Activated naive CD4-positive, alpha-beta T cell treated with anti-CD3 and anti-CD28 coated beads, Interleukin-2, amount 10 ng/mL, durations not matched to agents 7 days and 5 days (primary cell): Measurements from ENCODE around the gene MCTP2.

ENCODE experiments used
- CTCF ChIA-PET: fragments of 350-600 bp; sonication (Branson Sonifier 250); formaldehyde crosslinking; loops from one replicate; lab custom pipeline; 2021; ENCODE audit warnings: antibody characterized with exemption; lab: Charles Lee
- DNase-seq: peaks from one replicate; pipeline ENCODE4 v3.0.0-alpha.2; 2020
- H3K27ac Mint-ChIP-seq: one replicate; pipeline ENCODE4 v1.8.0; 2021; ENCODE audit warnings: mild to moderate bottlenecking, moderate library complexity, mixed read lengths
- H3K27me3 Mint-ChIP-seq: one replicate; pipeline ENCODE4 v1.8.0; 2021; ENCODE audit warnings: mild to moderate bottlenecking, mixed read lengths
- H3K36me3 Mint-ChIP-seq: one replicate; pipeline ENCODE4 v1.8.0; 2021; ENCODE audit warnings: mixed read lengths
- H3K4me1 Mint-ChIP-seq: one replicate; pipeline ENCODE4 v1.8.0; 2021; ENCODE audit warnings: mixed read lengths
- H3K4me3 Mint-ChIP-seq: one replicate; pipeline ENCODE4 v1.8.0; 2021; ENCODE audit warnings: mild to moderate bottlenecking, moderate library complexity, mixed read lengths
- H3K9me3 Mint-ChIP-seq: one replicate; pipeline ENCODE4 v1.8.0; 2021; ENCODE audit warnings: mixed read lengths

Gene MCTP2

GRCh38 chr15:94439158-94439557 is 207.8 kb downstream of the MCTP2 start:
- no peak overlapping the region for H3K27ac Mint-ChIP-seq
- peaks cover 2% of the 10 kb centered on the region for H3K36me3 Mint-ChIP-seq
- DNase-seq = no peak
- H3K4me1 Mint-ChIP-seq = no peaks in the 10 kb centered on the region
- H3K4me3 Mint-ChIP-seq = no peak overlapping the region
- no peaks in the 10 kb centered on the region for H3K27me3 Mint-ChIP-seq
- CTCF ChIA-PET = no interaction called here
- no peaks in the 10 kb centered on the region for H3K9me3 Mint-ChIP-seq

GRCh38 chr15:94441760-94442159 is 210.4 kb downstream of the MCTP2 start:
- H3K27ac Mint-ChIP-seq = no peak overlapping the region
- no peaks in the 10 kb centered on the region for H3K4me1 Mint-ChIP-seq
- H3K27me3 Mint-ChIP-seq = no peaks in the 10 kb centered on the region
- DNase-seq = no peak
- no peak overlapping the region for H3K4me3 Mint-ChIP-seq
- CTCF ChIA-PET = no interaction called here
- no peaks in the 10 kb centered on the region for H3K9me3 Mint-ChIP-seq
- peaks cover 2% of the 10 kb centered on the region for H3K36me3 Mint-ChIP-seq

- H3K27ac Mint-ChIP-seq = no peak overlapping the region
- H3K4me1 Mint-ChIP-seq = no peaks in the 10 kb centered on the region
- no peaks in the 10 kb centered on the region for H3K27me3 Mint-ChIP-seq
- CTCF ChIA-PET = no interaction called here
- H3K9me3 Mint-ChIP-seq = no peaks in the 10 kb centered on the region
- no peak overlapping the region for H3K4me3 Mint-ChIP-seq
- H3K36me3 Mint-ChIP-seq = peaks cover 2% of the 10 kb centered on the region
- DNase-seq = no peak
Observed at GRCh38 chr15:94442480-94442879, 211.1 kb downstream of the MCTP2 start.

- Mint-ChIP-seq H3K4me3 (no peak overlapping the region), H3K9me3 (no peaks in the 10 kb centered on the region), H3K4me1 (no peaks in the 10 kb centered on the region), H3K27ac (no peak overlapping the region), H3K36me3 (peaks cover 2% of the 10 kb centered on the region), H3K27me3 (no peaks in the 10 kb centered on the region)
- no peak for DNase-seq
- CTCF ChIA-PET = no interaction called here
Observed at GRCh38 chr15:94443186-94443585, 211.8 kb downstream of the MCTP2 start.

GRCh38 chr15:94445566-94446160 is 214.3 kb downstream of the MCTP2 start:
- Mint-ChIP-seq H3K27ac (no peak overlapping the region), H3K4me1 (no peaks in the 10 kb centered on the region), H3K9me3 (no peaks in the 10 kb centered on the region), H3K36me3 (peaks cover 2% of the 10 kb centered on the region), H3K4me3 (no peak overlapping the region), H3K27me3 (no peaks in the 10 kb centered on the region)
- no peak for DNase-seq
- CTCF ChIA-PET = no interaction called here

GRCh38 chr15:94446441-94446840 is 215.1 kb downstream of the MCTP2 start:
- Mint-ChIP-seq H3K4me3 (no peak overlapping the region), H3K4me1 (no peaks in the 10 kb centered on the region), H3K27me3 (no peaks in the 10 kb centered on the region), H3K27ac (no peak overlapping the region), H3K9me3 (no peaks in the 10 kb centered on the region), H3K36me3 (no peaks in the 10 kb centered on the region)
- no peak for DNase-seq
- CTCF ChIA-PET = no interaction called here

GRCh38 chr15:94451466-94451865 is 220.1 kb downstream of the MCTP2 start:
- Mint-ChIP-seq H3K4me1 (no peaks in the 10 kb centered on the region), H3K9me3 (no peaks in the 10 kb centered on the region), H3K36me3 (no peaks in the 10 kb centered on the region), H3K4me3 (no peak overlapping the region), H3K27ac (no peak overlapping the region), H3K27me3 (no peaks in the 10 kb centered on the region)
- CTCF ChIA-PET = no interaction called here
- no peak for DNase-seq

- no peak for DNase-seq
- Mint-ChIP-seq H3K27ac (no peak overlapping the region), H3K36me3 (no peaks in the 10 kb centered on the region), H3K27me3 (no peaks in the 10 kb centered on the region), H3K4me1 (no peaks in the 10 kb centered on the region), H3K9me3 (no peaks in the 10 kb centered on the region), H3K4me3 (no peak overlapping the region)
- CTCF ChIA-PET = no interaction called here
Observed at GRCh38 chr15:94453227-94453988, 222.0 kb downstream of the MCTP2 start.

GRCh38 chr15:94455297-94455696 is 223.9 kb downstream of the MCTP2 start:
- DNase-seq = no peak
- Mint-ChIP-seq H3K4me3 (no peak overlapping the region), H3K4me1 (no peaks in the 10 kb centered on the region), H3K36me3 (no peaks in the 10 kb centered on the region), H3K9me3 (no peaks in the 10 kb centered on the region), H3K27me3 (no peaks in the 10 kb centered on the region), H3K27ac (no peak overlapping the region)
- CTCF ChIA-PET = no interaction called here

- H3K27me3 Mint-ChIP-seq = no peaks in the 10 kb centered on the region
- H3K9me3 Mint-ChIP-seq = no peaks in the 10 kb centered on the region
- no peaks in the 10 kb centered on the region for H3K36me3 Mint-ChIP-seq
- CTCF ChIA-PET = no interaction called here
- no peak overlapping the region for H3K4me3 Mint-ChIP-seq
- no peak overlapping the region for H3K27ac Mint-ChIP-seq
- no peak for DNase-seq
- H3K4me1 Mint-ChIP-seq = no peaks in the 10 kb centered on the region
Observed at GRCh38 chr15:94456226-94456625, 224.9 kb downstream of the MCTP2 start.

GRCh38 chr15:94457661-94458060 is 226.3 kb downstream of the MCTP2 start:
- Mint-ChIP-seq H3K4me1 (no peaks in the 10 kb centered on the region), H3K27ac (no peak overlapping the region), H3K9me3 (no peaks in the 10 kb centered on the region)

GRCh38 chr15:94460624-94461023 is 229.3 kb downstream of the MCTP2 start:
- CTCF ChIA-PET = no interaction called here
- H3K27me3 Mint-ChIP-seq = no peaks in the 10 kb centered on the region
- no peaks in the 10 kb centered on the region for H3K36me3 Mint-ChIP-seq
- no peaks in the 10 kb centered on the region for H3K4me1 Mint-ChIP-seq
- H3K4me3 Mint-ChIP-seq = no peak overlapping the region
- DNase-seq = no peak
- H3K27ac Mint-ChIP-seq = no peak overlapping the region
- no peaks in the 10 kb centered on the region for H3K9me3 Mint-ChIP-seq

More at GRCh38 chr15:94457661-94458060, 226.3 kb downstream of the MCTP2 start:
- no peaks in the 10 kb centered on the region for H3K27me3 Mint-ChIP-seq
- H3K4me3 Mint-ChIP-seq = no peak overlapping the region
- no peaks in the 10 kb centered on the region for H3K36me3 Mint-ChIP-seq
- CTCF ChIA-PET = no interaction called here
- DNase-seq = no peak

- CTCF ChIA-PET = no interaction called here
- H3K36me3 Mint-ChIP-seq = no peaks in the 10 kb centered on the region
- DNase-seq = no peak
- no peak overlapping the region for H3K27ac Mint-ChIP-seq
- no peaks in the 10 kb centered on the region for H3K9me3 Mint-ChIP-seq
- no peak overlapping the region for H3K4me3 Mint-ChIP-seq
- H3K27me3 Mint-ChIP-seq = no peaks in the 10 kb centered on the region
- no peaks in the 10 kb centered on the region for H3K4me1 Mint-ChIP-seq
Observed at GRCh38 chr15:94467034-94467433, 235.7 kb downstream of the MCTP2 start.

GRCh38 chr15:94470492-94470891 is 239.1 kb downstream of the MCTP2 start:
- no peak for DNase-seq

GRCh38 chr15:94476686-94477085 is 245.3 kb downstream of the MCTP2 start:
- Mint-ChIP-seq H3K36me3 (peaks cover 1% of the 10 kb centered on the region), H3K27ac (no peak overlapping the region), H3K9me3 (no peaks in the 10 kb centered on the region), H3K27me3 (no peaks in the 10 kb centered on the region), H3K4me1 (no peaks in the 10 kb centered on the region), H3K4me3 (no peak overlapping the region)
- DNase-seq = no peak
- CTCF ChIA-PET = no interaction called here

More at GRCh38 chr15:94470492-94470891, 239.1 kb downstream of the MCTP2 start:
- CTCF ChIA-PET = no interaction called here
- no peaks in the 10 kb centered on the region for H3K9me3 Mint-ChIP-seq
- H3K27me3 Mint-ChIP-seq = no peaks in the 10 kb centered on the region
- H3K36me3 Mint-ChIP-seq = no peaks in the 10 kb centered on the region
- H3K27ac Mint-ChIP-seq = no peak overlapping the region
- no peak overlapping the region for H3K4me3 Mint-ChIP-seq
- no peaks in the 10 kb centered on the region for H3K4me1 Mint-ChIP-seq
